Cardiac septum (tissue), 1 donor: ENCODE measurements around the gene MYL11. TPM values are rescaled to one million over a fixed set of nuclear protein-coding genes. Genes with fewer than 3 reads are reported as not detected.

Source experiments
- DNase-seq: peaks from one replicate; pipeline ENCODE4 v3.0.0-alpha.2; 2020; ENCODE audit warnings: low spot score
- intact Hi-C: fragments of 100-400 bp; cut with DNase I; formaldehyde crosslinking; loops from one replicate; pipeline ENCODE4 v1.14.0; 2022
- total RNA-seq: library from RNA; stranded (reverse); fragmentation: NEBNext Ultra II Directional; extraction: Animal tissue kit (Norgen Biotek cat#: 25700); gene quantifications from one replicate; pipeline ENCODE4 v1.2.1, GENCODE V29; 2021
- donor health status: DM: no; HTN: no; CAD: no.

Gene MYL11
- total RNA-seq, 1 donor from 2014 or later, result 0.59 TPM

GRCh38 chr16:30352488-30353401 is 21.9 kb upstream of the MYL11 start:
- intact Hi-C loops, result loop anchor here (5.0 kb wide), 1 partner anchor 45 kb away; the partner anchor contains the start of gene ZNF48
- DNase-seq, result no peak

GRCh38 chr16:30353438-30354129 is 21.0 kb upstream of the MYL11 start:
- intact Hi-C loops, result loop anchor here (5.0 kb wide), 1 partner anchor 44 kb away; the partner anchor contains the start of gene ZNF48
- DNase-seq, result no peak

- DNase-seq, result no peak
- intact Hi-C loops, result loop anchor here (5.0 kb wide), 1 partner anchor 43 kb away; the partner anchor contains the start of gene ZNF48
Measured at GRCh38 chr16:30354423-30355143, 20.0 kb upstream of the MYL11 start.

- peak; percentile 99 for DNase-seq
- intact Hi-C loops, result no loop called here
Measured at GRCh38 chr16:30355144-30355953, 19.3 kb upstream of the MYL11 start, which contains the start of gene CD2BP2. TSS of gene CD2BP2 (minus strand) at chr16:30355308. CDS start at chr16:30354681, 627 bp downstream.

GRCh38 chr16:30355954-30356308 is 18.7 kb upstream of the MYL11 start:
- no peak for DNase-seq
- intact Hi-C loops, result no loop called here

GRCh38 chr16:30356401-30357084 is 18.1 kb upstream of the MYL11 start:
- DNase-seq, result no peak
- intact Hi-C loops, result no loop called here

GRCh38 chr16:30357085-30357714 is 17.4 kb upstream of the MYL11 start:
- intact Hi-C loops, result no loop called here

GRCh38 chr16:30357715-30358576 is 16.7 kb upstream of the MYL11 start:
- intact Hi-C loops, result no loop called here
- DNase-seq, result no peak

More at GRCh38 chr16:30357085-30357714, 17.4 kb upstream of the MYL11 start:
- DNase-seq, result no peak

GRCh38 chr16:30358577-30358936 is 16.0 kb upstream of the MYL11 start:
- no peak for DNase-seq
- intact Hi-C loops, result no loop called here

- intact Hi-C loops, result no loop called here
- no peak for DNase-seq
Measured at GRCh38 chr16:30358990-30359870, 15.4 kb upstream of the MYL11 start.

- DNase-seq, result no peak
- intact Hi-C loops, result no loop called here
Measured at GRCh38 chr16:30359871-30360170, 14.8 kb upstream of the MYL11 start.

GRCh38 chr16:30361180-30361579 is 13.4 kb upstream of the MYL11 start:
- intact Hi-C loops, result no loop called here
- DNase-seq, result no peak

GRCh38 chr16:30365200-30365599 is 9.4 kb upstream of the MYL11 start:
- DNase-seq, result no peak
- intact Hi-C loops, result no loop called here

- DNase-seq, result no peak
- intact Hi-C loops, result no loop called here
Measured at GRCh38 chr16:30366511-30366910, 8.1 kb upstream of the MYL11 start.

GRCh38 chr16:30367349-30368009 is 7.1 kb upstream of the MYL11 start:
- intact Hi-C loops, result no loop called here
- no peak for DNase-seq
